Lung (tissue), 12 donors: ENCODE measurements around the gene ADCY1. TPM values are rescaled to one million over a fixed set of nuclear protein-coding genes. Genes with fewer than 3 reads are reported as not detected.

Experiments used
- ATAC-seq: fragments of 200-7000 bp; cut with Tn5 transposase; one replicate; pipeline ENCODE4 v1.9.1; 2020; ENCODE audit warnings: moderate number of reproducible peaks; ENCODE audit not compliant: insufficient read depth, low FRiP score
- DNase-seq, 3 donors: peaks; one replicate each; pipeline ENCODE4 v3.0.0-alpha.2; 2013 to 2017
- H3K27ac ChIP-seq, 2 donors: one replicate each; pipeline ENCODE4 v1.5.1; 2013; ENCODE audit warnings: mild to moderate bottlenecking in 2 of 2, moderate library complexity in 2 of 2, control low read depth in 1 of 2, inconsistent platforms in 1 of 2, low read depth in 1 of 2, low read length in 1 of 2
- H3K27me3 ChIP-seq, 3 donors: one replicate each; pipeline ENCODE4 v1.5.1; 2013; ENCODE audit warnings: low read length in 2 of 3; ENCODE audit not compliant: control insufficient read depth in 3 of 3, insufficient read depth in 3 of 3
- H3K36me3 ChIP-seq, 4 donors: one replicate each; pipeline ENCODE4 v1.5.1; 2013; ENCODE audit warnings: low read length in 4 of 4, mild to moderate bottlenecking in 1 of 4, moderate library complexity in 1 of 4; ENCODE audit not compliant: control insufficient read depth in 4 of 4, insufficient read depth in 4 of 4
- H3K4me1 ChIP-seq, 5 donors: one replicate each; pipeline ENCODE4 v1.5.1; 2013; ENCODE audit warnings: low read length in 5 of 5, mild to moderate bottlenecking in 2 of 5, moderate library complexity in 1 of 5; ENCODE audit not compliant: control insufficient read depth in 5 of 5, insufficient read depth in 5 of 5
- H3K4me3 ChIP-seq: one replicate; pipeline ENCODE4 v1.5.1; 2013; ENCODE audit warnings: mild to moderate bottlenecking, control low read depth, moderate library complexity
- H3K9ac ChIP-seq, 2 donors: one replicate each; pipeline ENCODE4 v1.5.1; 2013; ENCODE audit warnings: low read length in 2 of 2, control low read depth in 1 of 2; ENCODE audit not compliant: insufficient read depth in 1 of 2
- H3K9me3 ChIP-seq, 4 donors: one replicate each; pipeline ENCODE4 v1.5.1; 2013; ENCODE audit warnings: low read length in 3 of 4, mild to moderate bottlenecking in 1 of 4, moderate library complexity in 1 of 4; ENCODE audit not compliant: control insufficient read depth in 4 of 4, insufficient read depth in 3 of 4
- CTCF ChIP-seq: IDR thresholded peaks from 2 replicates; pipeline ENCODE4 v1.5.1; 2012; ENCODE audit warnings: mild to moderate bottlenecking; ENCODE audit errors: control extremely low read depth, extremely low read depth
- WGBS, 2 donors: extraction: QIAGEN DNeasy Blood & Tissue Kit; methylation state at CpG; one replicate each; pipeline ENCODE4 v1.1.7; 2013; 5-methylcytosine and 5-hydroxymethylcytosine counted together
- polyA plus RNA-seq, 2 donors: library from polyadenylated mRNA; stranded (reverse); fragments of 200-250 nt; gene quantifications; one replicate each; pipeline ENCODE4 v1.2.1, GENCODE V29; 2013
- total RNA-seq, 2 donors: library from RNA; depleted of rRNA in 1 of 2; stranded (reverse); fragments of >200 nt in 1 of 2; gene quantifications; one replicate each; pipeline ENCODE4 v1.2.1, GENCODE V29; 2014 to 2021
- donor health status: control.
- donor health status: control.
- donor health status: Bipolar disorder and iron deficiency.
- donor health status: healthy.
- donor health status: DM: yes; HTN: yes; CAD: no.

Gene ADCY1
- total and polyA plus RNA-seq, 4 donors = 0.14 to 1.8 (median 0.28) TPM

- Histone ChIP-seq H3K27me3 (no peaks in the 10 kb centered on the region), H3K9ac (no peak overlapping the region), H3K36me3 (no peaks in the 10 kb centered on the region), H3K9me3 (no peaks in the 10 kb centered on the region), H3K27ac (no peak overlapping the region), H3K4me1 (no peaks in the 10 kb centered on the region), H3K4me3 (no peak overlapping the region)
- ATAC-seq (no peak), DNase-seq (no peak)
- 92 to 94% methylated on average over 10 to 11 of the region's 11 CpGs for WGBS, 2 donors
- no peak for TF ChIP-seq CTCF
Observed at GRCh38 chr7:45657890-45658715, 83.9 kb downstream of the ADCY1 start.

- no peaks in the 10 kb centered on the region for H3K4me1 ChIP-seq
- DNase-seq = no peak
- ATAC-seq = no peak
- no peaks in the 10 kb centered on the region for H3K36me3 ChIP-seq
- WGBS, 2 donors = 87 to 89% methylated on average over 16 of the region's 16 CpGs
- no peak for TF ChIP-seq CTCF
- no peak overlapping the region for H3K9ac ChIP-seq
- H3K4me3 ChIP-seq = no peak overlapping the region
- H3K9me3 ChIP-seq = no peaks in the 10 kb centered on the region
- no peaks in the 10 kb centered on the region for H3K27me3 ChIP-seq
- no peak overlapping the region for H3K27ac ChIP-seq
Observed at GRCh38 chr7:45658716-45659495, 84.7 kb downstream of the ADCY1 start.

DNA sequence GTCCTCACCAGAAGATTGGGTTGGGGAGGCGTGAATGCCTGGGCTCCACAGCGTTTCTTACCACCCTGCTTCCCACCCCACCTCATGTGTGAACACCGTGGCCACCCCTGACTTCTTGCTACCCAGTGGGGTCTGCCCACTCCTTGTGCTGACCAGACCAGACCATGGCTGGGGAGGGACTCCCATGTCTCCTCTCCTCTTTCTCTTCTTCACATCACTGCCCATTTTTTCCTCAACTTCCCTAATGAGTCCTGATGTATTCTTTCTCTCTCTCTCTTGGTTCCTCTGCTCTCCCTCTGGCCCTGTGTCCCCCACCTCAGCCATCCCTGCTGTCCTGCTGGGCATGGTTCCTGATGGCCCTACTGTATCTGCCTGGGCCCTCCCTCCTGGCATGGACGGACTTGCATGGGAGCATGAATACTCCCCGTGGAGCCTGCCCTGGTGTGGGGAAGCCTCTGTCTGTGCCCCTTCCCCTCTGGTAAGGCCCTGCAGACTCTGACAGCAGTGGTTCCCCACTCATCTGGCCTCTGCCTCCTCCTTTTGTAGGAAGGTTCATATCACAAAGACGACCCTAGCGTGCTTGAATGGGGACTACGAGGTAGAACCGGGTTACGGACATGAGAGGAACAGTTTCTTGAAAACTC is 85.5 kb downstream of the ADCY1 start:
- no peak for ATAC-seq
- WGBS, 2 donors = 87 to 93% methylated on average over 10 of the region's 10 CpGs
- no peak for DNase-seq
- no peak overlapping the region for H3K4me3 ChIP-seq
- H3K27ac ChIP-seq = no peak overlapping the region
- TF ChIP-seq CTCF = no peak
- no peaks in the 10 kb centered on the region for H3K36me3 ChIP-seq
- no peaks in the 10 kb centered on the region for H3K27me3 ChIP-seq
- H3K9me3 ChIP-seq = no peaks in the 10 kb centered on the region
- H3K4me1 ChIP-seq = no peaks in the 10 kb centered on the region
- no peak overlapping the region for H3K9ac ChIP-seq
